ENCODE data around the gene SLC38A11. TPM values are rescaled to one million over a fixed set of nuclear protein-coding genes. Genes with fewer than 3 reads are reported as not detected.

Gene SLC38A11
- total and polyA plus RNA-seq, 2 of the 13 experiments (the other 11 are each of a cell fraction or from before 2014, with no cell fraction given): 14.0 to 14.3 TPM

GRCh38 chr2:164911832-164912231 lies 43.5 kb downstream of the SLC38A11 start (continued):
- TF ChIP-seq, protein P1, sequence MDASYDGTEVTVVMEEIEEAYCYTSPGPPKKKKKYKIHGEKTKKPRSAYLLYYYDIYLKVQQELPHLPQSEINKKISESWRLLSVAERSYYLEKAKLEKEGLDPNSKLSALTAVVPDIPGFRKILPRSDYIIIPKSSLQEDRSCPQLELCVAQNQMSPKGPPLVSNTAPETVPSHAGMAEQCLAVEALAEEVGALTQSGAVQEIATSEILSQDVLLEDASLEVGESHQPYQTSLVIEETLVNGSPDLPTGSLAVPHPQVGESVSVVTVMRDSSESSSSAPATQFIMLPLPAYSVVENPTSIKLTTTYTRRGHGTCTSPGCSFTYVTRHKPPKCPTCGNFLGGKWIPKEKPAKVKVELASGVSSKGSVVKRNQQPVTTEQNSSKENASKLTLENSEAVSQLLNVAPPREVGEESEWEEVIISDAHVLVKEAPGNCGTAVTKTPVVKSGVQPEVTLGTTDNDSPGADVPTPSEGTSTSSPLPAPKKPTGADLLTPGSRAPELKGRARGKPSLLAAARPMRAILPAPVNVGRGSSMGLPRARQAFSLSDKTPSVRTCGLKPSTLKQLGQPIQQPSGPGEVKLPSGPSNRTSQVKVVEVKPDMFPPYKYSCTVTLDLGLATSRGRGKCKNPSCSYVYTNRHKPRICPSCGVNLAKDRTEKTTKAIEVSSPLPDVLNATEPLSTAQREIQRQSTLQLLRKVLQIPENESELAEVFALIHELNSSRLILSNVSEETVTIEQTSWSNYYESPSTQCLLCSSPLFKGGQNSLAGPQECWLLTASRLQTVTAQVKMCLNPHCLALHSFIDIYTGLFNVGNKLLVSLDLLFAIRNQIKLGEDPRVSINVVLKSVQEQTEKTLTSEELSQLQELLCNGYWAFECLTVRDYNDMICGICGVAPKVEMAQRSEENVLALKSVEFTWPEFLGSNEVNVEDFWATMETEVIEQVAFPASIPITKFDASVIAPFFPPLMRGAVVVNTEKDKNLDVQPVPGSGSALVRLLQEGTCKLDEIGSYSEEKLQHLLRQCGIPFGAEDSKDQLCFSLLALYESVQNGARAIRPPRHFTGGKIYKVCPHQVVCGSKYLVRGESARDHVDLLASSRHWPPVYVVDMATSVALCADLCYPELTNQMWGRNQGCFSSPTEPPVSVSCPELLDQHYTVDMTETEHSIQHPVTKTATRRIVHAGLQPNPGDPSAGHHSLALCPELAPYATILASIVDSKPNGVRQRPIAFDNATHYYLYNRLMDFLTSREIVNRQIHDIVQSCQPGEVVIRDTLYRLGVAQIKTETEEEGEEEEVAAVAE (CRISPR knock-in tag; IDR thresholded peaks at IDR 0.05; ENCODE audit: borderline replicate concordance): no peak
- TF ChIP-seq ZNF563 (CRISPR knock-in tag; IDR thresholded peaks at IDR 0.05) (no peak), ONECUT2 (CRISPR knock-in tag; IDR thresholded peaks at IDR 0.05) (no peak), ZNF343 (CRISPR knock-in tag; IDR thresholded peaks at IDR 0.05) (no peak), SNAPC5 (CRISPR knock-in tag; IDR thresholded peaks at IDR 0.05; ENCODE audit: borderline replicate concordance) (no peak), RNF219 (CRISPR knock-in tag; IDR thresholded peaks at IDR 0.05) (no peak), ZMYM2 (CRISPR knock-in tag; IDR thresholded peaks at IDR 0.05) (no peak), ZNF772 (CRISPR knock-in tag; IDR thresholded peaks at IDR 0.05) (no peak), GMEB1 (CRISPR knock-in tag; IDR thresholded peaks at IDR 0.05; ENCODE audit: borderline replicate concordance) (no peak), CENPT (CRISPR knock-in tag; IDR thresholded peaks at IDR 0.05; ENCODE audit: low read depth) (no peak), PHF8 (CRISPR knock-in tag; IDR thresholded peaks at IDR 0.05) (no peak), MYNN (CRISPR knock-in tag; IDR thresholded peaks at IDR 0.05; ENCODE audit: low read depth) (no peak)
- TF ChIP-seq, protein P2, sequence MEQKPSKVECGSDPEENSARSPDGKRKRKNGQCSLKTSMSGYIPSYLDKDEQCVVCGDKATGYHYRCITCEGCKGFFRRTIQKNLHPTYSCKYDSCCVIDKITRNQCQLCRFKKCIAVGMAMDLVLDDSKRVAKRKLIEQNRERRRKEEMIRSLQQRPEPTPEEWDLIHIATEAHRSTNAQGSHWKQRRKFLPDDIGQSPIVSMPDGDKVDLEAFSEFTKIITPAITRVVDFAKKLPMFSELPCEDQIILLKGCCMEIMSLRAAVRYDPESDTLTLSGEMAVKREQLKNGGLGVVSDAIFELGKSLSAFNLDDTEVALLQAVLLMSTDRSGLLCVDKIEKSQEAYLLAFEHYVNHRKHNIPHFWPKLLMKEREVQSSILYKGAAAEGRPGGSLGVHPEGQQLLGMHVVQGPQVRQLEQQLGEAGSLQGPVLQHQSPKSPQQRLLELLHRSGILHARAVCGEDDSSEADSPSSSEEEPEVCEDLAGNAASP (CRISPR knock-in tag; IDR thresholded peaks at IDR 0.05; ENCODE audit: borderline replicate concordance): no peak
- TF ChIP-seq, protein P3, sequence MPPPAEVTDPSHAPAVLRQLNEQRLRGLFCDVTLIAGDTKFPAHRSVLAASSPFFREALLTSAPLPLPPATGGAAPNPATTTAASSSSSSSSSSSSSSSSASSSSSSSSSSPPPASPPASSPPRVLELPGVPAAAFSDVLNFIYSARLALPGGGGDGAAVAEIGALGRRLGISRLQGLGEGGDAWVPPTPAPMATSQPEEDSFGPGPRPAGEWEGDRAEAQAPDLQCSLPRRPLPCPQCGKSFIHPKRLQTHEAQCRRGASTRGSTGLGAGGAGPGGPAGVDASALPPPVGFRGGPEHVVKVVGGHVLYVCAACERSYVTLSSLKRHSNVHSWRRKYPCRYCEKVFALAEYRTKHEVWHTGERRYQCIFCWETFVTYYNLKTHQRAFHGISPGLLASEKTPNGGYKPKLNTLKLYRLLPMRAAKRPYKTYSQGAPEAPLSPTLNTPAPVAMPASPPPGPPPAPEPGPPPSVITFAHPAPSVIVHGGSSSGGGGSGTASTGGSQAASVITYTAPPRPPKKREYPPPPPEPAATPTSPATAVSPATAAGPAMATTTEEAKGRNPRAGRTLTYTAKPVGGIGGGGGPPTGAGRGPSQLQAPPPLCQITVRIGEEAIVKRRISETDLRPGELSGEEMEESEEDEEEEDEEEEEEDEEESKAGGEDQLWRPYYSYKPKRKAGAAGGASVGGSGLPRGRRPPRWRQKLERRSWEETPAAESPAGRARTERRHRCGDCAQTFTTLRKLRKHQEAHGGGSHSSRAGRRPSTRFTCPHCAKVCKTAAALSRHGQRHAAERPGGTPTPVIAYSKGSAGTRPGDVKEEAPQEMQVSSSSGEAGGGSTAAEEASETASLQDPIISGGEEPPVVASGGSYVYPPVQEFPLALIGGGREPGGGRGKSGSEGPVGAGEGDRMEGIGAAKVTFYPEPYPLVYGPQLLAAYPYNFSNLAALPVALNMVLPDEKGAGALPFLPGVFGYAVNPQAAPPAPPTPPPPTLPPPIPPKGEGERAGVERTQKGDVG (CRISPR knock-in tag; IDR thresholded peaks at IDR 0.05; ENCODE audit: borderline replicate concordance): no peak
- TF ChIP-seq, protein P4, sequence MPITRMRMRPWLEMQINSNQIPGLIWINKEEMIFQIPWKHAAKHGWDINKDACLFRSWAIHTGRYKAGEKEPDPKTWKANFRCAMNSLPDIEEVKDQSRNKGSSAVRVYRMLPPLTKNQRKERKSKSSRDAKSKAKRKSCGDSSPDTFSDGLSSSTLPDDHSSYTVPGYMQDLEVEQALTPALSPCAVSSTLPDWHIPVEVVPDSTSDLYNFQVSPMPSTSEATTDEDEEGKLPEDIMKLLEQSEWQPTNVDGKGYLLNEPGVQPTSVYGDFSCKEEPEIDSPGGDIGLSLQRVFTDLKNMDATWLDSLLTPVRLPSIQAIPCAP (CRISPR knock-in tag; IDR thresholded peaks at IDR 0.05; ENCODE audit: low read depth): no peak

Measured in HepG2 (cell line).